ENCODE data around the gene AQP5. TPM values are rescaled to one million over a fixed set of nuclear protein-coding genes. Genes with fewer than 3 reads are reported as not detected.

The AQP5 gene
- total and polyA plus RNA-seq, 2 of the 8 experiments (the other 6 are each of a cell fraction or from before 2014, with no cell fraction given) = 2.5 to 3.2 TPM

GRCh38 chr12:49969651-49970429, 8.2 kb downstream of the AQP5 start:
- Histone ChIP-seq H3K9me3 (ENCODE audit: insufficient read depth in 2 of 2, low read depth in 1 of 2, low read length in 1 of 2) (no peaks in the 10 kb centered on the region), H3K27ac (ENCODE audit: low read depth, low read length) (no peak overlapping the region), H3K27me3 (replicated peaks in 1 of 4; ENCODE audit: control insufficient read depth in 3 of 4, extremely low read depth in 1 of 4, insufficient read depth in 3 of 4, low read length in 3 of 4) (peaks cover 0 to 24% (median 9%) of the 10 kb centered on the region in 4 experiments; a peak in 6 of 7 replicates), H3K56ac (replicated peaks; ENCODE audit: insufficient read length, low read depth, low read length) (no peak overlapping the region), H3K79me2 (ENCODE audit: control insufficient read depth in 1 of 2, insufficient read depth in 2 of 2, low read length in 2 of 2) (no peaks in the 10 kb centered on the region), H3K36me3 (ENCODE audit: control insufficient read depth in 2 of 4, insufficient read depth in 4 of 4, low read length in 3 of 4) (no peaks in the 10 kb centered on the region), H2AK5ac (ENCODE audit: low read depth, low read length) (no peak overlapping the region), H2BK15ac (ENCODE audit: low read length) (no peak overlapping the region), H3K18ac (ENCODE audit: extremely low read depth, low read length) (no peak overlapping the region), H4K91ac (replicated peaks; ENCODE audit: insufficient read length, low read length) (no peak overlapping the region), H3K4ac (replicated peaks; ENCODE audit: insufficient read length, low read depth, low read length) (no peak overlapping the region), H4K20me1 (replicated peaks in 1 of 2; ENCODE audit: control insufficient read depth in 1 of 2, insufficient read depth in 2 of 2, low read length in 2 of 2) (no peaks in the 10 kb centered on the region), H2BK20ac (ENCODE audit: low read length) (no peak overlapping the region), H3K9ac (replicated peaks in 1 of 4; ENCODE audit: extremely low read depth in 1 of 4, low read depth in 3 of 4, low read length in 3 of 4) (no peak overlapping the region), H2BK12ac (ENCODE audit: low read depth, low read length) (0 out of 2 replicates have a peak overlapping the region, but pooled peaks have one; percentile 17), H3K4me1 (replicated peaks in 1 of 4; ENCODE audit: control insufficient read depth in 3 of 4, insufficient read depth in 4 of 4, low read length in 3 of 4) (peaks cover 0 to 9% (median 3%) of the 10 kb centered on the region in 4 experiments; a peak in 5 of 7 replicates), H3K4me2 (ENCODE audit: insufficient read depth in 1 of 2, low read depth in 2 of 2, low read length in 2 of 2) (no peak overlapping the region), H4K5ac (ENCODE audit: insufficient read length, low read depth, low read length) (no peak overlapping the region), H3K14ac (ENCODE audit: insufficient read length) (no peak overlapping the region), H3K23ac (ENCODE audit: insufficient read length) (no peak overlapping the region), H3K79me1 (ENCODE audit: low read depth, low read length) (no peaks in the 10 kb centered on the region), H3K4me3 (ENCODE audit: extremely low read depth in 1 of 4, insufficient read depth in 2 of 4, low read depth in 3 of 4, low read length in 4 of 4) (no peak overlapping the region), H3K23me2 (ENCODE audit: low read depth, low read length) (no peaks in the 10 kb centered on the region), H2BK5ac (ENCODE audit: low read depth, low read length) (no peak overlapping the region), H2AFZ (ENCODE audit: low read length) (no peak overlapping the region), H2BK120ac (replicated peaks; ENCODE audit: low read depth, low read length) (no peak overlapping the region), H4K8ac (ENCODE audit: extremely low read depth, insufficient read depth, low read length) (no peak overlapping the region)
- DNase-seq (ENCODE audit: low read depth in 1 of 2, low spot score in 2 of 2) = no peak
- ChIA-PET CTCF (ENCODE audit: partially characterized antibody) (interaction anchor here (0.6 to 23.0 kb wide), 11 partner anchors 10 to 101 kb away, joined by 3 to 420 read pairs (median 104); partner anchors contain the start of genes AQP2 and ASIC1), POLR2A (ENCODE audit: partially characterized antibody) (interaction anchor here (0.5 to 2.7 kb wide), 2 partner anchors 10 kb away, joined by 3 to 9 read pairs; no protein-coding TSS in a partner anchor)
- FAIRE-seq = no peak
- TF ChIP-seq YY1 (IDR thresholded peaks at IDR 0.05; ENCODE audit: low read depth, low read length) = no peak
- no peak for TF ChIP-seq ZNF274 (IDR thresholded peaks at IDR 0.05; ENCODE audit: borderline replicate concordance, extremely low read depth, low read length)
- no peak for TF ChIP-seq CEBPB (IDR thresholded peaks at IDR 0.05; ENCODE audit: low read depth, low read length)
- WGBS, 2 experiments (ENCODE audit: extremely low coverage in 1 of 2, insufficient coverage in 1 of 2, insufficient read length in 1 of 2, insufficient replicate concordance in 2 of 2, low coverage in 1 of 2, low lambda C conversion rate in 2 of 2, missing lambda C conversion rate in 1 of 2) = 91% methylated on average over 12 of the region's 12 CpGs; no CpG with 5 or more reads in 1 of the 2 experiments

Data from H1 (cell line).